ENCODE measurements around the gene PDE4B. TPM values are rescaled to one million over a fixed set of nuclear protein-coding genes. Genes with fewer than 3 reads are reported as not detected.

The PDE4B gene
- total and polyA plus RNA-seq, 2 of the 13 experiments (the other 11 are each of a cell fraction or from before 2014, with no cell fraction given): not detected

DNA sequence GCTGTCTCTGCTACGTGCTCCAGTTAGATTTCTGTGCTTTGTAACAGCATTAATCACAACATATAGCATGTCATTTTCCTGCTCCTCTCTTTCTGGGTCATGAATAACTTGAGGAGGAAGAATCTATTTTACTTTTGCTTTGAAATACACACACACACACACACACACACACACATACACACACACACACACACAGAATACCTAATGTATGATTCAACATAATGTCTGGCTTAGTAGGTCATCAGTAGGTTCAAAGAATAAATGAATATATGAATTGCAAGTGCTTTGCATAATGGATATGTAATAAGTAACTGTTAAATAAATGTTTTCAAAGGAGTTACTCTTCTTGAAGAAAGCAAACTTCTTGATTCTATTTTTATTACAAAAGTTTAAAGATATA is 249.0 kb downstream of the PDE4B start (continued):
- TF ChIP-seq E2F5 (CRISPR knock-in tag; conservative IDR thresholded peaks at IDR 0.05): no peak
- TF ChIP-seq HMG20A (CRISPR knock-in tag; IDR thresholded peaks at IDR 0.05; ENCODE audit: borderline replicate concordance): no peak
- no peak for TF ChIP-seq MLLT10 (CRISPR knock-in tag; IDR thresholded peaks at IDR 0.05)
- no peak for TF ChIP-seq RFXANK (CRISPR knock-in tag; IDR thresholded peaks at IDR 0.05)
- TF ChIP-seq, protein P1, sequence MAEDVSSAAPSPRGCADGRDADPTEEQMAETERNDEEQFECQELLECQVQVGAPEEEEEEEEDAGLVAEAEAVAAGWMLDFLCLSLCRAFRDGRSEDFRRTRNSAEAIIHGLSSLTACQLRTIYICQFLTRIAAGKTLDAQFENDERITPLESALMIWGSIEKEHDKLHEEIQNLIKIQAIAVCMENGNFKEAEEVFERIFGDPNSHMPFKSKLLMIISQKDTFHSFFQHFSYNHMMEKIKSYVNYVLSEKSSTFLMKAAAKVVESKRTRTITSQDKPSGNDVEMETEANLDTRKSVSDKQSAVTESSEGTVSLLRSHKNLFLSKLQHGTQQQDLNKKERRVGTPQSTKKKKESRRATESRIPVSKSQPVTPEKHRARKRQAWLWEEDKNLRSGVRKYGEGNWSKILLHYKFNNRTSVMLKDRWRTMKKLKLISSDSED (CRISPR knock-in tag; IDR thresholded peaks at IDR 0.05): no peak
- no peak for TF ChIP-seq THAP7 (CRISPR knock-in tag; IDR thresholded peaks at IDR 0.05)
- no peak for TF ChIP-seq IKZF4 (CRISPR knock-in tag; IDR thresholded peaks at IDR 0.05; ENCODE audit: borderline replicate concordance, low read depth, not compliant biosample characterization)
- no peak for TF ChIP-seq CBX2 (IDR thresholded peaks at IDR 0.05; ENCODE audit: low read depth, low read length)
- TF ChIP-seq CBX2 (CRISPR knock-in tag; IDR thresholded peaks at IDR 0.05; ENCODE audit: low read depth): no peak

- no peaks in the 10 kb centered on the region for H4K20me1 ChIP-seq (ENCODE audit: insufficient read depth, low read length)
- in situ Hi-C loops (cut with HindIII; ENCODE audit: extremely low pct_ligation_motif_present, low pct_unique_long_range_greater_than_20kb): no loop called here
- CTCF ChIA-PET (ENCODE audit: low intra/inter-chr PET ratio, low total read pairs): no interaction called here
- FAIRE-seq (no peak), DNase-seq (ENCODE audit: low spot score) (no peak), ATAC-seq (no peak)
- H3K27ac ChIP-seq (ENCODE audit: extremely low read length, insufficient read depth, low read length): no peak overlapping the region
- POLR2A ChIA-PET: no interaction called here
- intact Hi-C loops (cut with micrococcal nuclease; ENCODE audit: unreplicated experiment): no loop called here
- H3K4me2 ChIP-seq (ENCODE audit: low read depth, low read length): no peak overlapping the region
- H2AFZ ChIP-seq (ENCODE audit: low read length): no peak overlapping the region
- H3K36me3 ChIP-seq (replicated peaks in 1 of 2; ENCODE audit: control insufficient read depth in 1 of 2, insufficient read depth in 2 of 2, low read length in 2 of 2): no peaks in the 10 kb centered on the region
- no peaks in the 10 kb centered on the region for H3K79me2 ChIP-seq (ENCODE audit: insufficient read depth, low read length)
- no peak overlapping the region for H3K9ac ChIP-seq (ENCODE audit: insufficient read depth, low read depth, low read length)
- 0% methylated on average over 1 of the region's 1 CpG for WGBS (ENCODE audit: low lambda C conversion rate)
- H3K4me3 ChIP-seq (replicated peaks in 1 of 3; ENCODE audit: insufficient read depth in 1 of 3, low read depth in 2 of 3, low read length in 3 of 3): no peak overlapping the region
- no peaks in the 10 kb centered on the region for H3K4me1 ChIP-seq (ENCODE audit: insufficient read depth, low read length)
- no peaks in the 10 kb centered on the region for H3K27me3 ChIP-seq (ENCODE audit: control insufficient read depth in 1 of 2, insufficient read depth in 2 of 2, low read length in 2 of 2)
- BruUV-seq (replicated peaks): no TSS peak
- H3K9me3 ChIP-seq (ENCODE audit: low read length): no peaks in the 10 kb centered on the region
- TF ChIP-seq, protein P2, sequence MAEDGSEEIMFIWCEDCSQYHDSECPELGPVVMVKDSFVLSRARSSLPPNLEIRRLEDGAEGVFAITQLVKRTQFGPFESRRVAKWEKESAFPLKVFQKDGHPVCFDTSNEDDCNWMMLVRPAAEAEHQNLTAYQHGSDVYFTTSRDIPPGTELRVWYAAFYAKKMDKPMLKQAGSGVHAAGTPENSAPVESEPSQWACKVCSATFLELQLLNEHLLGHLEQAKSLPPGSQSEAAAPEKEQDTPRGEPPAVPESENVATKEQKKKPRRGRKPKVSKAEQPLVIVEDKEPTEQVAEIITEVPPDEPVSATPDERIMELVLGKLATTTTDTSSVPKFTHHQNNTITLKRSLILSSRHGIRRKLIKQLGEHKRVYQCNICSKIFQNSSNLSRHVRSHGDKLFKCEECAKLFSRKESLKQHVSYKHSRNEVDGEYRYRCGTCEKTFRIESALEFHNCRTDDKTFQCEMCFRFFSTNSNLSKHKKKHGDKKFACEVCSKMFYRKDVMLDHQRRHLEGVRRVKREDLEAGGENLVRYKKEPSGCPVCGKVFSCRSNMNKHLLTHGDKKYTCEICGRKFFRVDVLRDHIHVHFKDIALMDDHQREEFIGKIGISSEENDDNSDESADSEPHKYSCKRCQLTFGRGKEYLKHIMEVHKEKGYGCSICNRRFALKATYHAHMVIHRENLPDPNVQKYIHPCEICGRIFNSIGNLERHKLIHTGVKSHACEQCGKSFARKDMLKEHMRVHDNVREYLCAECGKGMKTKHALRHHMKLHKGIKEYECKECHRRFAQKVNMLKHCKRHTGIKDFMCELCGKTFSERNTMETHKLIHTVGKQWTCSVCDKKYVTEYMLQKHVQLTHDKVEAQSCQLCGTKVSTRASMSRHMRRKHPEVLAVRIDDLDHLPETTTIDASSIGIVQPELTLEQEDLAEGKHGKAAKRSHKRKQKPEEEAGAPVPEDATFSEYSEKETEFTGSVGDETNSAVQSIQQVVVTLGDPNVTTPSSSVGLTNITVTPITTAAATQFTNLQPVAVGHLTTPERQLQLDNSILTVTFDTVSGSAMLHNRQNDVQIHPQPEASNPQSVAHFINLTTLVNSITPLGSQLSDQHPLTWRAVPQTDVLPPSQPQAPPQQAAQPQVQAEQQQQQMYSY (CRISPR knock-in tag; IDR thresholded peaks at IDR 0.05): no peak
- TF ChIP-seq ZNF17 (CRISPR knock-in tag; IDR thresholded peaks at IDR 0.05): no peak
- no peak for TF ChIP-seq SMARCE1 (IDR thresholded peaks at IDR 0.05; ENCODE audit: borderline replicate concordance)
- no peak for TF ChIP-seq ZNF367 (CRISPR knock-in tag; IDR thresholded peaks at IDR 0.05; ENCODE audit: borderline replicate concordance)
- no peak for TF ChIP-seq MYNN (CRISPR knock-in tag; IDR thresholded peaks at IDR 0.05; ENCODE audit: low read depth)
- no peak for TF ChIP-seq ZNF232 (CRISPR knock-in tag; IDR thresholded peaks at IDR 0.05; ENCODE audit: borderline replicate concordance)
- TF ChIP-seq MYC (CRISPR knock-in tag; IDR thresholded peaks at IDR 0.05; ENCODE audit: borderline replicate concordance): no peak
- TF ChIP-seq MAF1 (CRISPR knock-in tag; IDR thresholded peaks at IDR 0.05; ENCODE audit: borderline replicate concordance): no peak
Measured at GRCh38 chr1:66043186-66043585, 250.5 kb downstream of the PDE4B start.

Data from HepG2 (cell line).